ENCODE measurements around the gene BCAS3. TPM values are rescaled to one million over a fixed set of nuclear protein-coding genes. Genes with fewer than 3 reads are reported as not detected.

The BCAS3 gene
- polyA plus RNA-seq, 3 donors: 10.3 to 19.1 (median 14.7) TPM

DNA sequence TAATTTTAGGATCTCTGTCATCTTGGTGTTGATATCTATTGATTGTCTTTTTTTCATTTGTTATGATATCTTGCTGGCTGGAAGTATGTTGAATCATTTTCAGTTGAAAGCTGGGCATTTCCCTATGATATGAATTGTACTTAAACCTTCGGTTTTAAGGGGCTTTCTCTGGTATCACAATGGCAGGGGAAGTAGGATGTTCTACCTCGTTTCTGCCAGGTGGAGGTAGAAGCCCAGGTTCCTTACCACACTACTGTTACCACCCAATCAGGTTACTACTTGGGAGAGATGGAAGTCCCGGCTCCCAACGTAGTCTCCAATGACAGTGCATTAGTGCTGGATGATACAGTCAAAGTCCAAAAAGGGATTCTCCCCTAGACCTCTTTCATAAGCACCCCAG is 440.3 kb downstream of the BCAS3 start:
- no peak overlapping the region for H3K4me2 ChIP-seq (replicated peaks; ENCODE audit: extremely low read depth, low read length, poor library complexity, severe bottlenecking)
- no peaks in the 10 kb centered on the region for H3K36me3 Mint-ChIP-seq
- no peak overlapping the region for H3K27ac Mint-ChIP-seq
- TF ChIP-seq, protein P1, sequence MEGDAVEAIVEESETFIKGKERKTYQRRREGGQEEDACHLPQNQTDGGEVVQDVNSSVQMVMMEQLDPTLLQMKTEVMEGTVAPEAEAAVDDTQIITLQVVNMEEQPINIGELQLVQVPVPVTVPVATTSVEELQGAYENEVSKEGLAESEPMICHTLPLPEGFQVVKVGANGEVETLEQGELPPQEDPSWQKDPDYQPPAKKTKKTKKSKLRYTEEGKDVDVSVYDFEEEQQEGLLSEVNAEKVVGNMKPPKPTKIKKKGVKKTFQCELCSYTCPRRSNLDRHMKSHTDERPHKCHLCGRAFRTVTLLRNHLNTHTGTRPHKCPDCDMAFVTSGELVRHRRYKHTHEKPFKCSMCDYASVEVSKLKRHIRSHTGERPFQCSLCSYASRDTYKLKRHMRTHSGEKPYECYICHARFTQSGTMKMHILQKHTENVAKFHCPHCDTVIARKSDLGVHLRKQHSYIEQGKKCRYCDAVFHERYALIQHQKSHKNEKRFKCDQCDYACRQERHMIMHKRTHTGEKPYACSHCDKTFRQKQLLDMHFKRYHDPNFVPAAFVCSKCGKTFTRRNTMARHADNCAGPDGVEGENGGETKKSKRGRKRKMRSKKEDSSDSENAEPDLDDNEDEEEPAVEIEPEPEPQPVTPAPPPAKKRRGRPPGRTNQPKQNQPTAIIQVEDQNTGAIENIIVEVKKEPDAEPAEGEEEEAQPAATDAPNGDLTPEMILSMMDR (IDR thresholded peaks at IDR 0.05): no peak
- H4K20me1 ChIP-seq (ENCODE audit: insufficient read depth, low read length): no peaks in the 10 kb centered on the region
- no peaks in the 10 kb centered on the region for H3K4me1 Mint-ChIP-seq
- no peak overlapping the region for H3K4me3 ChIP-seq (replicated peaks in 1 of 3; ENCODE audit: low read depth in 2 of 3, low read length in 3 of 3)
- H3K27ac ChIP-seq (ENCODE audit: low read depth in 1 of 2, low read length in 2 of 2): no peak overlapping the region
- H3K9ac ChIP-seq (ENCODE audit: insufficient read depth, low read length, poor library complexity, severe bottlenecking): no peak overlapping the region
- intact Hi-C loops (cut with micrococcal nuclease): no loop called here
- H3K4me1 ChIP-seq (ENCODE audit: control insufficient read depth in 1 of 2, insufficient read depth in 2 of 2, low read length in 2 of 2): no peaks in the 10 kb centered on the region
- H3K79me2 ChIP-seq (ENCODE audit: insufficient read depth, low read length): no peaks in the 10 kb centered on the region
- H3K36me3 ChIP-seq (replicated peaks in 1 of 2; ENCODE audit: control insufficient read depth in 1 of 2, insufficient read depth in 2 of 2, low read length in 2 of 2): no peaks in the 10 kb centered on the region
- DNase-seq: no peak
- H3K9me3 ChIP-seq (replicated peaks in 1 of 2; ENCODE audit: control insufficient read depth in 1 of 2, insufficient read depth in 1 of 2, low read length in 2 of 2): peaks cover 2 to 7% of the 10 kb centered on the region in 2 donors
- no peaks in the 10 kb centered on the region for H3K27me3 ChIP-seq (ENCODE audit: control insufficient read depth in 2 of 2, insufficient read depth in 2 of 2, low read length in 2 of 2)
- WGBS (ENCODE audit: insufficient coverage): no CpG with 5 or more reads among the region's 4 CpGs
- peaks cover 1 to 10% (median 7%) of the 10 kb centered on the region in 7 donors for H3K9me3 Mint-ChIP-seq
- no peak overlapping the region for H3K4me3 Mint-ChIP-seq
- H3K27me3 Mint-ChIP-seq (ENCODE audit: low read depth in 3 of 3): no peaks in the 10 kb centered on the region
- H2AFZ ChIP-seq (ENCODE audit: insufficient read depth, low read depth, low read length, poor library complexity, severe bottlenecking): no peak overlapping the region

DNA sequence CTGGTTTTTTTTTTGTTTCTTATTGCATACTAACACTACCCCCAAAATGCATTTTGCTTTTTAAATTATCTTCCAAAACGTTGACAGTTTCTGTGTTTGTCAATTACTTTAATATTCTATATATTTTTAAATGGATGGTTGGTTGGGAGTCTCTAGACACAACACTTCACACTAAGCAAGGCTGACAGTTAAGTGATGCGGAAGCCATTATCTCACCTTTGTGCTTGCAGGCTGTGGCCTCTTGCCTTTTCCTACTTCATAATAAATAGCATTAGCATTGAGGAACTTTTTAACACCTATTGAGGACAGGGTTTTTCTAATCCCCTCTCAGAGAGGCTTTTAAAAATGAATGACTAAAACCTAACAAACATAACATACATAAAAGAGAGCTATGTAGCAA is 441.2 kb downstream of the BCAS3 start:
- no peak for DNase-seq
- H3K79me2 ChIP-seq (ENCODE audit: insufficient read depth, low read length): no peaks in the 10 kb centered on the region
- Mint-ChIP-seq H3K36me3 (peaks cover 0 to 2% of the 10 kb centered on the region in 2 donors), H3K27me3 (ENCODE audit: low read depth in 3 of 3) (no peaks in the 10 kb centered on the region), H3K27ac (no peak overlapping the region), H3K4me3 (no peak overlapping the region), H3K9me3 (peaks cover 1 to 10% (median 7%) of the 10 kb centered on the region in 7 donors), H3K4me1 (no peaks in the 10 kb centered on the region)
- no peaks in the 10 kb centered on the region for H3K4me1 ChIP-seq (ENCODE audit: control insufficient read depth in 1 of 2, insufficient read depth in 2 of 2, low read length in 2 of 2)
- WGBS (ENCODE audit: insufficient coverage): no CpG with 5 or more reads among the region's 2 CpGs
- peaks cover 2 to 7% of the 10 kb centered on the region in 2 donors for H3K9me3 ChIP-seq (replicated peaks in 1 of 2; ENCODE audit: control insufficient read depth in 1 of 2, insufficient read depth in 1 of 2, low read length in 2 of 2)
- intact Hi-C loops (cut with micrococcal nuclease): no loop called here
- H2AFZ ChIP-seq (ENCODE audit: insufficient read depth, low read depth, low read length, poor library complexity, severe bottlenecking): no peak overlapping the region
- H3K27me3 ChIP-seq (ENCODE audit: control insufficient read depth in 2 of 2, insufficient read depth in 2 of 2, low read length in 2 of 2): no peaks in the 10 kb centered on the region
- no peak overlapping the region for H3K4me3 ChIP-seq (replicated peaks in 1 of 3; ENCODE audit: low read depth in 2 of 3, low read length in 3 of 3)
- H3K9ac ChIP-seq (ENCODE audit: insufficient read depth, low read length, poor library complexity, severe bottlenecking): no peak overlapping the region
- TF ChIP-seq, protein P1 (IDR thresholded peaks at IDR 0.05): no peak
- H3K36me3 ChIP-seq (replicated peaks in 1 of 2; ENCODE audit: control insufficient read depth in 1 of 2, insufficient read depth in 2 of 2, low read length in 2 of 2): no peaks in the 10 kb centered on the region
- no peak overlapping the region for H3K4me2 ChIP-seq (replicated peaks; ENCODE audit: extremely low read depth, low read length, poor library complexity, severe bottlenecking)
- H4K20me1 ChIP-seq (ENCODE audit: insufficient read depth, low read length): no peaks in the 10 kb centered on the region
- H3K27ac ChIP-seq (ENCODE audit: low read depth in 1 of 2, low read length in 2 of 2): no peak overlapping the region

Measured in CD14-positive monocyte (primary cell).